GM20431 (cell line): Measurements from ENCODE around the gene MAST1.

Experiments
- in situ Hi-C: fragments of 300-500 bp; cut with MseI, MboI; formaldehyde crosslinking; loops from one replicate; pipeline ENCODE4 v1.15.0; 2020; ENCODE audit warnings: low sequenced_read_pairs; ENCODE audit not compliant: unreplicated experiment

The MAST1 gene

GRCh38 chr19:12867120-12868099 is 29.1 kb downstream of the MAST1 start:
- in situ Hi-C loops, result no loop called here

GRCh38 chr19:12868540-12869112 is 30.3 kb downstream of the MAST1 start:
- in situ Hi-C loops, result no loop called here

- in situ Hi-C loops, result no loop called here
Observed at GRCh38 chr19:12871681-12872080, 33.4 kb downstream of the MAST1 start.

GRCh38 chr19:12872255-12872654 is 33.9 kb downstream of the MAST1 start:
- in situ Hi-C loops, result no loop called here

GRCh38 chr19:12872941-12873890 is 34.9 kb downstream of the MAST1 start:
- in situ Hi-C loops, result no loop called here

- in situ Hi-C loops, result no loop called here
Observed at GRCh38 chr19:12873891-12874745, 35.8 kb downstream of the MAST1 start.

GRCh38 chr19:12875086-12875485 is 36.8 kb downstream of the MAST1 start:
- in situ Hi-C loops, result no loop called here

- in situ Hi-C loops, result no loop called here
Observed at GRCh38 chr19:12880551-12881171, 42.3 kb downstream of the MAST1 start.

- in situ Hi-C loops, result no loop called here
Observed at GRCh38 chr19:12881172-12881808, 43.0 kb downstream of the MAST1 start, which contains the start of gene DNASE2. Gene DNASE2, minus strand, starts transcription at chr19:12881449. Its CDS starts 74 bp downstream, at chr19:12881375.

GRCh38 chr19:12882589-12882988 is 44.3 kb downstream of the MAST1 start:
- in situ Hi-C loops, result no loop called here

GRCh38 chr19:12884202-12884601 is 45.9 kb downstream of the MAST1 start:
- in situ Hi-C loops, result no loop called here

GRCh38 chr19:12884627-12884925 is 46.3 kb downstream of the MAST1 start:
- in situ Hi-C loops, result no loop called here

- in situ Hi-C loops, result no loop called here
Observed at GRCh38 chr19:12884926-12885748, 46.8 kb downstream of the MAST1 start.

GRCh38 chr19:12885749-12886650 is 47.7 kb downstream of the MAST1 start:
- in situ Hi-C loops, result no loop called here

- in situ Hi-C loops, result no loop called here
Observed at GRCh38 chr19:12886651-12886968, 48.3 kb downstream of the MAST1 start.

GRCh38 chr19:12886969-12887747 is 48.8 kb downstream of the MAST1 start, which contains the start of gene KLF1:
Gene KLF1, minus strand, starts transcription at chr19:12887201. Its CDS starts 61 bp downstream, at chr19:12887140.
- in situ Hi-C loops, result no loop called here
